Endometrial microvascular endothelial cells (primary cell): ENCODE measurements around the gene FGF14. TPM values are rescaled to one million over a fixed set of nuclear protein-coding genes. Genes with fewer than 3 reads are reported as not detected.

Experiments used
- in situ Hi-C: cut with HindIII; loops from 2 replicates; pipeline ENCODE4 v1.10.0; 2017; ENCODE audit warnings: low sequenced_read_pairs, low pct_unique_long_range_greater_than_20kb; ENCODE audit errors: inconsistent ontology term
- total RNA-seq: library from RNA; depleted of rRNA; stranded (reverse); fragments of >200 nt; gene quantifications from one replicate; pipeline ENCODE4 v1.2.3, GENCODE V29; 2015; ENCODE audit errors: inconsistent ontology term

The FGF14 gene
- total RNA-seq, 1 donor from 2014 or later: under 0.01 TPM

DNA sequence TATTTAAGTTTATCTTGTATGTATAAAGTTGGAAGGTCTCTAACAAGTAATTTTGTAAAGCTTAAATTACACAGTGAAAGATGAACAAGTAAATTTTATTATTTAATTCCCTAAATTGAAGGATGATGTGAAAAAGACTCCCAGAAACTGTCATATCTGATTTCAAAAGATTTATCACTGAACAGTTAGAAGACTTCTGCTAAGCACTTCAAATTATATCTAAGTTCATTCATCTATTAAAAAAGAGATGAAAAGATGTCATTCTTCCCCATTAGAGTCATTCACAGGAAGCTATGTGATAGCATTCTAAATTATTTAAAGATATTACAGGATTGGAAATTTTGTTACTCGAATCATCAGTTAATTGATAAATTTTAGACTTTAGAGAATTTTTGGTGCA lies 590.0 kb downstream of the FGF14 start:
- in situ Hi-C loops: no loop called here

DNA sequence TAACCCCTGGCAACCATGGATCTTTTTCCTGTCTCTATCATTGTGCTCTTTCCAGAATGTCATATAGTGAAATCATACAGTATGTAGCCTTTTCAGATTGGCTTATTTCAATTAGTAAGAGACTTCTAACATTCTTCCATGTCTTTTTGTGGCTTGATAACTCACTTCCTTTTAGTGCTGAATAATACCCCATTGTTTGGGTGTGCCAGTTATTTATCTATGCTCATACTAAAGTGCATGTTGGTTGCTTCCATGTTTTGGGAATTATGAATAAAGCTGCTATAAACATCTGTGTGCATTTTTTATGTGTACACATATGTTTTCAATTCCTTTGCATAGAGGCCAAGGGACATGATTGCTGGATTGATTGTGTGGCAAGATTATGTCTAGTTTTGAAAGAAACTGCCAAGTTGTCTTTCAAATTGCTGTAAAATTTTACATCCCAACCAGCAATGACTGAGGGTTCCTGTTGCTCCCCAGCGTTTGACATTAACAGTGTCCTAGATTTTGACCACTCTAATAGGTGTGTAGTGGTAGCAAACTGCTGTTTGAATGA lies 590.5 kb downstream of the FGF14 start:
- in situ Hi-C loops: no loop called here

DNA sequence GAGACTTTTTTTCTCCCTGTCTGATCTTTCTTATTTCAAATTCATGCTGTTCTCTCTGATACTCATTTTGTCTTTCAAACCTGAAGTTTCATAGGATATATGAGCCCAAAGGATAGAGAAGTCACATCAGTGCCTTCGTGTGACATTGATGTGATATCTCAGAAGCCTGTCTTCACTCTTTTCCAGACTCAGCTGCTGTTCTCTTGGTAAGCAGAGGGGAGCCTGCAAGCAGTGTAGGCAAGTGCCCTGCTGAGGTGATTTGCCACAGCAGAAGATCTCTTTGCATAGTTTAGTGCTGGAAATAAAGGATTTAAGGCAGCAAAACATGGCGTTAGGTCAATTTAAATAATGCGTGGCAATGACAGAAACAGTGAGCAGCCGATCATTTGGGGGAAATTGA lies 602.7 kb downstream of the FGF14 start:
- in situ Hi-C loops: no loop called here

DNA sequence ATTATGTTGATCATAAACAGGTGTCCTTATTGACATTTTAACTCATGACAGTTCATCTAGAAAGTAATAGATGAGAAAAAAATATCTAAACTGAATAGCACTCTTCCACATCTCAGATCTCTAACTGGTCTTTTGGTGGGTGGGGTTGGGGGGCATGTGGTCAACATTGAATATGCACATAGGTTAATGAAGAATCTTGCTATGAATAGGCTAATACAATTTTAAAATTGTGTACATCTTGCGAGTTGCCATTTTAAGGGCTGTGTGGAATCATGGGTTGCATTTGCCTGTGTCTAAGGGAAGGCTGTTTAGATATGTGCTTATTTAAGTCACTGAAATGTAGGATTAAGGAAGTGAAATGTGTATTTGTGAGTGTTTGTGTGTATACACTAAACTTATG lies 603.4 kb downstream of the FGF14 start:
- in situ Hi-C loops: no loop called here

DNA sequence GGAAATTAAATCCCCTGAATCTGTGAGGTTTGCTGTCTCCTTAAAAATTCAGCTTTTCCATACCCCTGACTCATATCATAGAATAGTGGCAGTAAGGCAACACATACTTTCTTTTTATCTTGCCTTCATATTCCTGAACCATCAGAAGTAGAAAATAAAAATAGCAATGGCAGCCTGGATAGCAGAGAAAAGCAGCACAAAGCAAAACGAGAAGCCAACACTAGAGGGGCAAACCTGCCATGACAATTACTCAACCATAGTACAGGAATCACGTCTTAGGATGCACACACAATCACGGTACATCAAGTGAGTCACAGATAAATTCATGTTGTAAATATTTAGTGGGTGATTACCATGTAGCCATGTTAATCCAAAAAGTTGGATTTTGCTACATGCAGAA lies 606.4 kb downstream of the FGF14 start:
- in situ Hi-C loops: no loop called here

DNA sequence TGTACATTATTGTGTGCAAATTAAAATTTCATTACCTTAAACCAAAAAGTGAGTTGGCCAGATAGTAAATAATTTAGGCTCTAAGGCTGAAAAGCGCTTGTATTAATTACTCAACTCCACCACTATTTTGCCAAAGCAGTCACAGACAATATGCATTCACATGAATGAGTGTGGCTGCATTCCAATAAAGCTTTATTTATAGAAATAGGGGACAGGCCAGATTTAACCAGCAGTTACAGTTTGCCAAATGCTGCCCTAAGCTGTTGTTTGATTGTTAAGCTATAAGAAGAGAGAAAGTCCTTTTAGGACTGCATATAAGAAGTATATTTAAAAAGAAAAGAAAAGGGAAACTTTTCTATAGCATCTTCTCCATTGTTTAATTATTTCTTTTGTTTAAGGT lies 606.8 kb downstream of the FGF14 start:
- in situ Hi-C loops: no loop called here

DNA sequence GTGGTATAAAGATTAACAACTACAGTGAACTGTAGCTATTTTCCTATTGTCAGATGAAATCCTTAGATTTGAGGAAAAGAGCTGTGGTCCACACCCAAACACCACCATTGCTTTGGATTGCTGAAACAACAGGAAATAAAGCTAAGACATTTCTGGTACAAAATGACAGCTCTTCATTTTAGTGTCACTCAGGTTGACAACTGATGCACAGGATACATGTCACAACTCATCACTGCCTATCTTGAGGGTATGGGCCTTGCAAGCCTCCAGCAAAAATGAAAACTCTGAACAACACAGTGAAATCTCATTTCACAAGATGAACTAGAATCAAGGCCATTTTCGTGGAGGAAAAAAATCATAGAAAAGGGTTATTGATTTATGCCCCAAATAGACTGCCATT lies 609.7 kb downstream of the FGF14 start:
- in situ Hi-C loops: no loop called here

DNA sequence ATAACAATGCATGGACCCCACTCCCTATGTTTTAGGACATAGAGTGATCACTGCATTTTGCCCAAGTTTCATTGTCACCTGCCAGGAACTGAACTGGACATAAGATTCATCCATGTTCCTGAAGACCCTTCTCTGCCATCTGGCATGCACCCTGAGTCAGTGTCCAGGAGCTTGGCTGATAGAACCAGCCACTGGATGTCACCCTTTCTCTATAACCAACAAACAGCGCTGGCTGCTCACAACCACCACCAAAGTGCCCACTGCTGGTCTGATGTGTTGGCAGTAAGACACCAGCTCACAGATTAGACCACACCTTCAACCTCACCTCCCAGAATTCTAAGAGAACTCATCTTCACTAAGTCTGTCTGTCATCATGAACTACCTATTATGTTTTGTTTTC lies 616.0 kb downstream of the FGF14 start:
- in situ Hi-C loops: no loop called here

DNA sequence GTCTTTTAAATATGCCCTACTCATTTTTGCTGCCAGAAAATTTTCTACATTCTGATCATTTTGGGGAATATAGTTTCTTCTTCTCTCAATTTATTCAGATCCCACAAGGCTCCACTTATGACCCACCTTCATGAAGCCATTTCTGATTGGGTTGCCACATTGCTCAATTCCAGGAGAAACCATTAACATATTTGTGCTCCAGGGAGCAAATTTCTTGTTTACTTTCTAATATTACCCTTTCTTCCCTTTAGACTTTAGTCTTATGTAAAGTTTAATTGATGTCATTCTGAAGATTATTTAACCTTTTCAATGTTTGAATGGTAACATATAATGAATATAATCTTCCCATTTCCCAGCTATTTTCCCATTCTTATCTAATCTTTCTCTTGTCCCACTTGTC lies 617.5 kb downstream of the FGF14 start:
- in situ Hi-C loops: no loop called here

DNA sequence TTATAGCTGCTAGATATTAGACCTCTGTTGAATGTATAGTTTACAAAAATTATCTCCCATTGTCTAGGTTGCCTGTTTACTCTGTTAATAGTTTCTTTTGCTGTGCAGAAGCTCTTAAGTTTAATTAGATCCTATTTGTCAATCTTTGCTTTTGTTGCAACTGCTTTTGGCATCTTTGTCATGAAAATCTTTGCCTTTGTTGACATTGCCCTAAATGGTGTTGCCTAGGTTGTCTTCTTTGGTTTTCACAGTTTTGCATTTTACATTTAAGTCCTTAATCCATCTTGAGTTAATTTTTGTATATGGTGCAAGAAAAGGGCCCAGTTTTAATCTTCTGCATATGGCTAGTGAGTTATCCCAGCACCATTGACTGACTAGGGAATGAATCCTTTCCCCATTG lies 618.3 kb downstream of the FGF14 start:
- in situ Hi-C loops: no loop called here

DNA sequence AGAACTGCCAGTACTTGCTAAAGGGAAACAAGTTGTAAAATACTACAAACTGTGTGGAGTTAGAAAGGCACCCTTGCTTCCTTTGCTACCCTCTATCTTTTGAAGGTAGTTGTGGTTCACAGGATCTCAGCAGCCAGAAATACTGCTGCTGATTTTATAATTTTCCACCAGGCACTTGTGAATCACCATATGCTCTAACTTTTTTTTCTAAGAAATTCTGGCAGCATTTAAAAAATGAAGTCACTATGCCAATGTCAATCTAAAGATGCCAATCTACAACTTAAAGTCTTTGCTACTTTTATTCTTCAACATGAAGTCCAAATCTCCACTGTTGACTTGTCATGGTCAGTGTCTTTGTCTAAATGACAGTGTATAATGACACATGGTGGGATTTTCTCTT lies 621.6 kb downstream of the FGF14 start:
- in situ Hi-C loops: no loop called here

DNA sequence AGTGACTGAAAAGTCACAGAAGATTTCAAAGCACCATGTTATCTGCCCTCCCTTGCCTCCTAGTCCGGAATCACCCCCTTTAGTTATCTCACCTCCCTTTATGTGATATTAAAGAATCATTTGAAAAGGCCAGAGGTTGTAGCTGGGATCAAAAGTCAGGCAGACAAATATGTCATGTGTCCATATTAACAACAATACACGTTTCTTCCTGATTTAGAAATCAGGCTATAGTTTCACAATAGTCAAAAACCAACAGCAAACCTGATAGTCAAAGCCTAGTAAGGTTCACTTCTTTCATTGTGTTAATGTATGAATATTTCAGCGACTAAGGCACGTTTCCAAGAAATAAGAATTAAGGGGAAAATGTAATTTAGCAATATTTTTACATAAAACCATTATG lies 622.7 kb downstream of the FGF14 start:
- in situ Hi-C loops: no loop called here

DNA sequence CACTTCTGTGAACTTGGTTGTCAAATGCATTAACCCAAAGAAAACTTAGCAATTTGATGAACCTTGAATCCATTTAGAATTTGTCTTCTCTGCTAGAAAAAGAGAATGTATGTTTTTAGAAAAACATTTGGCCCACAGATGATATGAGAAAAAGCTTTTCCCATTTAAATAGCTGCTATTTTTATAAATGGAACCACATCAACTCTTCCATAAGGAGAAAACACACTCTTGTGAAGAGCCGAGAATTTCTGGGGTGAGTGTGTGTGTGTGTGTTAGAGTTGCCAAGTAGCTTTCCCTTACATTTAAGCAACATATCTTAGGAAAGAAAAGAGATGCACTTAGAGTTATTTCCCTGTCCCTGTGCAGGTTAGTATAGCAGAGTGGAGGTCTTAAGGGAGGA lies 626.6 kb downstream of the FGF14 start:
- in situ Hi-C loops: no loop called here

DNA sequence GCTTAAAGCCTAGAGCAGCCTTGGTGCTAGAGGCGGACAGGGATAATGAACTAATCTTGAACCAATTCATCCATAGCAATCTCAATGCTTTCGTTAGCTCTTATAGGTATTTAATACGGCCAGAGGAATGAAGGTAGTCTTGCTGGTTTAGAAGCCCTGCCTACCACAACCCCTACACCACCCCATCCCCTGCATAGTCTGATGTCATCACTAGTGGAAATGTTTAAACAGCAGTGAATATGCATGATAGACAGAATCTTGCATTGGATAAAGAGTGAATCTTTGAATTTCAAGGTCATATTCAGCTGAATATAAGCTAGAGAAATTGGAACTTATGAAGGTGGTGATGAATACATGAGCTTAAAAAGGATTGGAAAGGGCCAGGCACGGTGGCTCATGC lies 627.5 kb downstream of the FGF14 start:
- in situ Hi-C loops: no loop called here

DNA sequence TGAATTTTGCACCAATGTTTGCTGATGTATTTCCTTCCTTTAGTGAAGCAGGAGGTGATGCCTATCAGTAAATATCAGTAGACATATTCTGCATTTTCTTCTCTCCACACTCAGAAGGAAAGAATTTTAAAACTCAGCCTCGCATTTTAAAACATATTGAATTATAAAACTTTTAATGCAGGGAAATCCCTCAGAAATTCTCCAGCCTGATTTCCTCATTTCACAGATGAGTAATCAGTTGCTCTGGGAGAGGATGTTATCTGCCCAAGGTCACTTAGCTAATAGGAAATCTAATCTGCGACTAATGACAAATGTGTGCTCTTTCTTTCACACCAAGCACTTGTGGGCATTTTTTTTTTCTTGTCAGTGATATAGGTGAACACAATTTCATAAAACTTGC lies 628.8 kb downstream of the FGF14 start:
- in situ Hi-C loops: no loop called here

DNA sequence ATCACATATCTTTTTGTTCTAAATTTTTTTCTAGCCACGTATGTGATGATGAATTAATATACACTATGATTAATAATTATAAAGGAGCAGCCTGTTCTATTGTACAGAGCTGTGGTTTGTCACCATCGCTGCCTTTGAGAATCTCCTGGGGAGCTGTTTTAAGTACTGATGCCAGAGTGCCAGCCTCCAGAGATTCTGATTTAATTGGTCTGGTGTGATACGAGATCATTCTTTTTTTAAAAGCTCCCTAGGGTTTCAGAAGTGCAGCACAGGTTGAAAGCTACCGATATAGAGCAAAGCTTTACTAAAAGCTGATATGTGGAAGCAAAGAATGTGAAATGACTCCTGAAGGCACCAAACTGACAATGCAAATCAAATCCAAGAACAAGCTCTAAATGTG lies 634.7 kb downstream of the FGF14 start:
- in situ Hi-C loops: no loop called here

DNA sequence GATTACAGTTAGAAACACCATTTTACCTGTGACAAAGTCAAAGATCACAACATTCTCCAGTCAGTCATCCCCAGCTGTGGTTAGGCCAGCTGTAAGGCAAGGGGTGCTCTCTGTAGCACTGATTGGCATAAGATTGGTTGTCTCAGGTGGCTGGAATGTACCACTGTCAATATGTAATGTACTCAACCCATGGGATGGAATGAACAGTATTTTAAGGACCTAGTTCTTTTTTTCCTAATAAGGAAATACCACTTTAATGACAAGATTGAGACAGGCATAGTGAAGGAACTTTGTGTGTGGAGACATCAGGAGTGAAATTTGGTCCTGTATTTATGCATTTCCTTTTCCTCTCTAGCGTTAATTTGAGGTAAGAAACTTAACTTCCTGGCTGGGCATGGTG lies 638.7 kb downstream of the FGF14 start:
- in situ Hi-C loops: no loop called here

DNA sequence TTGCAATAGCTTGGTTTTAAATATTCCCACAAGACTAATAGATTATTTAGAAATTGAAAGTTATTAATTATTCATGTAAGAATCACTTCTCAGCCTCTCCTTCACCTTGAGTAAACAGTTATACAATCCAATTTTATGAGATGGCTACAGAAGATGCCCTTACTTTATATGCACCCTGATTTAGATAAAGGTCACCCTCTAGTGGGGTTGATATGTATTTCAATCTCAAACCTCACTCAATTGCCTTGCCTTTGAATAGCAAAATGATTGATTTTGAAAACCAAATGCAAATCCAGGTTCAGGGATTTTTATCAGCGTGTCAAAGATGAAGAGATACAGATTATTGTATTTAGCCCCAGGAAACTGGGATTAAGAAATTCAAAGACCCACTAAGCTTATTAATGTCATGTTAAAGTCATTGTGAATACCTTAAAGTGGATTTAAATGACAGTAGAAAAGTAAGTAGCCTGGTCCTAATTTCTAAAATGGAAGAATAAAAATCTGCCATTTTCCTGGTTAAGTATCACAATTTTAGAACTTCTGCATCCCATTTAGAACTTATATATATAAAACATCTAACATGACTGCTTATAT lies 644.3 kb downstream of the FGF14 start:
- in situ Hi-C loops: no loop called here

DNA sequence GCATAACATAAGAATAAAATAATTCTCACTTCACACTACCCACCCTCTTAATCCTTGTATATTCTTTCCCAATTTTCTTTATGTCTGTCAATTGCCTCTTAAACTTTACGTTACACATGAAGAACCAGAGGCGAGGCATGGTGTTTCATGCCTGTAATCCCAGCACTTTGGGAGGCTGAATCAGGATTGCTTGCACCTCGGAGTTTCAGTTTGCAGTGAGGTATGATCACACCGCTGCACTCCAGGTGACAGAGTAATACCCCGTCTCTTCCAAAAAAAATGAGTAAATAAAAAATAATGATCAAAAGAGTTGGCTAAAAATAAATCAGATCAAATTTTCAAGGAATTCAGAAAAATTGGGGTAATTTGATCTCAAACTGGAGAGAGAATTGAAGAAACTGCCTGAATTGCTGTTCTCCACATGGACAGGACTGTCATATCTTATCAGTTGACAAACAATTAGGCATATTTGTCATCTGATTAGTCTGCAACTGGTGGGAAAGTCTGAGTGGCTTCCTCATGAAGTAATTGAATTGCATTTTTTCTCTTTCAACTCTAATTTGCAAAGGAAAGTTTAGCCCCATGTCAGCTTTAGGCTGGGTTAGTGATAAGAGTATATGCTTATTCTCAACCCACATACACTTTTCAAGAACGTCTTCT lies 646.5 kb downstream of the FGF14 start:
- in situ Hi-C loops: no loop called here

DNA sequence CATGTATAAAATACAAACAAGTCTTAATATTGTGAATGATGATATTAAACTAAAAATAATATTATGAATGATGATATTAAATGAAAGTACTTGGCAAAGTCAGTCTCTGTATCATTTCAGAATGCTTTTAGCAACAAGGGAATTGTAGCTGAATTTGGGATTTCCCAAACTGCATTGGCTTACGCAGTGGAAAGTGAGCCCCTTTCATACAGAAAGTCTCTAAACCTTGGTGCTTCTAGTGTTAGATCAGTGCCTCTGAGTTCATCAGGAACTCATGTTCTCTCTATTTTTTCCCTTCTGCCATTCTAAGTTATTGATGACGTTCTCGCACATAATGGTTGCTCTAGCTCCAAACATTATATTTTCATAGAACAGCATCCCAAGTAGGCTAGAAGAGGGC lies 649.4 kb downstream of the FGF14 start:
- in situ Hi-C loops: no loop called here

DNA sequence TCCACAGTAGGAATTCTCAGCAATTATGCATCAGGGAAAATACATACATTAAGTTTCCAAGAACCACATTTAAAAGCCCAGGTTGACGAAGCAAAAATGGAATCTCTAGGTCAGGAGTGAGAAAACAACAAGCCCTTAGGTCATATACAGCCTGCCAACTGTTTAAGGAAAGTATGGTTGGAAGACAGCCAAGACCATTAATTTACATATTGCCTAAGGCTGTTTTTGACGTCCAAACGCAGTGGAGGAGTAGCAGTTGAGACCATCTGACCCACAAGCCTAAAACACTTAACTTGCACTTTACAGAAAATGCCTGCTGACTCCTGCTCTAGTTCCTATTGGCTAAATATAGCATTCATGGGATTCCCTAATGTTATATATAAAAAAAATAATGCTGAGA lies 650.4 kb downstream of the FGF14 start:
- in situ Hi-C loops: no loop called here
